Lung (tissue), 12 donors: ENCODE results near the gene CAPN5. TPM values are rescaled to one million over a fixed set of nuclear protein-coding genes. Genes with fewer than 3 reads are reported as not detected.

Experiments used
- ATAC-seq: fragments of 200-7000 bp; cut with Tn5 transposase; one replicate; pipeline ENCODE4 v1.9.1; 2020; ENCODE audit warnings: moderate number of reproducible peaks; ENCODE audit not compliant: insufficient read depth, low FRiP score
- DNase-seq, 3 donors: peaks; one replicate each; pipeline ENCODE4 v3.0.0-alpha.2; 2013 to 2017
- H3K27ac ChIP-seq, 2 donors: one replicate each; pipeline ENCODE4 v1.5.1; 2013; ENCODE audit warnings: mild to moderate bottlenecking in 2 of 2, moderate library complexity in 2 of 2, control low read depth in 1 of 2, inconsistent platforms in 1 of 2, low read depth in 1 of 2, low read length in 1 of 2
- H3K27me3 ChIP-seq, 3 donors: one replicate each; pipeline ENCODE4 v1.5.1; 2013; ENCODE audit warnings: low read length in 2 of 3; ENCODE audit not compliant: control insufficient read depth in 3 of 3, insufficient read depth in 3 of 3
- H3K36me3 ChIP-seq, 4 donors: one replicate each; pipeline ENCODE4 v1.5.1; 2013; ENCODE audit warnings: low read length in 4 of 4, mild to moderate bottlenecking in 1 of 4, moderate library complexity in 1 of 4; ENCODE audit not compliant: control insufficient read depth in 4 of 4, insufficient read depth in 4 of 4
- H3K4me1 ChIP-seq, 5 donors: one replicate each; pipeline ENCODE4 v1.5.1; 2013; ENCODE audit warnings: low read length in 5 of 5, mild to moderate bottlenecking in 2 of 5, moderate library complexity in 1 of 5; ENCODE audit not compliant: control insufficient read depth in 5 of 5, insufficient read depth in 5 of 5
- H3K4me3 ChIP-seq: one replicate; pipeline ENCODE4 v1.5.1; 2013; ENCODE audit warnings: mild to moderate bottlenecking, control low read depth, moderate library complexity
- H3K9ac ChIP-seq, 2 donors: one replicate each; pipeline ENCODE4 v1.5.1; 2013; ENCODE audit warnings: low read length in 2 of 2, control low read depth in 1 of 2; ENCODE audit not compliant: insufficient read depth in 1 of 2
- H3K9me3 ChIP-seq, 4 donors: one replicate each; pipeline ENCODE4 v1.5.1; 2013; ENCODE audit warnings: low read length in 3 of 4, mild to moderate bottlenecking in 1 of 4, moderate library complexity in 1 of 4; ENCODE audit not compliant: control insufficient read depth in 4 of 4, insufficient read depth in 3 of 4
- WGBS, 2 donors: extraction: QIAGEN DNeasy Blood & Tissue Kit; methylation state at CpG; one replicate each; pipeline ENCODE4 v1.1.7; 2013; 5-methylcytosine and 5-hydroxymethylcytosine counted together
- polyA plus RNA-seq, 2 donors: library from polyadenylated mRNA; stranded (reverse); fragments of 200-250 nt; gene quantifications; one replicate each; pipeline ENCODE4 v1.2.1, GENCODE V29; 2013
- total RNA-seq, 2 donors: library from RNA; depleted of rRNA in 1 of 2; stranded (reverse); fragments of >200 nt in 1 of 2; gene quantifications; one replicate each; pipeline ENCODE4 v1.2.1, GENCODE V29; 2014 to 2021
- TF ChIP-seq, protein P1 (sequence below): IDR thresholded peaks from 2 replicates; pipeline ENCODE4 v1.5.1; 2012; ENCODE audit warnings: mild to moderate bottlenecking; ENCODE audit errors: control extremely low read depth, extremely low read depth
- donor health status: control.
- donor health status: control.
- donor health status: Bipolar disorder and iron deficiency.
- donor health status: healthy.
- donor health status: DM: yes; HTN: yes; CAD: no.

CAPN5 gene
- total and polyA plus RNA-seq, 4 donors = 3.0 to 16.1 (median 9.4) TPM

GRCh38 chr11:77143405-77144020 is 76.7 kb downstream of the CAPN5 start:
- H3K9ac ChIP-seq = no peak overlapping the region
- DNase-seq (no peak), ATAC-seq (no peak)
- 88 to 95% methylated on average over 8 of the region's 8 CpGs for WGBS, 2 donors
- H3K9me3 ChIP-seq = no peaks in the 10 kb centered on the region
- peaks cover 0 to 1% (median 1%) of the 10 kb centered on the region in 3 donors for H3K27me3 ChIP-seq
- H3K27ac ChIP-seq = no peak overlapping the region
- peaks cover 0 to 16% (median 7%) of the 10 kb centered on the region in 5 donors for H3K4me1 ChIP-seq
- TF ChIP-seq, protein P1, sequence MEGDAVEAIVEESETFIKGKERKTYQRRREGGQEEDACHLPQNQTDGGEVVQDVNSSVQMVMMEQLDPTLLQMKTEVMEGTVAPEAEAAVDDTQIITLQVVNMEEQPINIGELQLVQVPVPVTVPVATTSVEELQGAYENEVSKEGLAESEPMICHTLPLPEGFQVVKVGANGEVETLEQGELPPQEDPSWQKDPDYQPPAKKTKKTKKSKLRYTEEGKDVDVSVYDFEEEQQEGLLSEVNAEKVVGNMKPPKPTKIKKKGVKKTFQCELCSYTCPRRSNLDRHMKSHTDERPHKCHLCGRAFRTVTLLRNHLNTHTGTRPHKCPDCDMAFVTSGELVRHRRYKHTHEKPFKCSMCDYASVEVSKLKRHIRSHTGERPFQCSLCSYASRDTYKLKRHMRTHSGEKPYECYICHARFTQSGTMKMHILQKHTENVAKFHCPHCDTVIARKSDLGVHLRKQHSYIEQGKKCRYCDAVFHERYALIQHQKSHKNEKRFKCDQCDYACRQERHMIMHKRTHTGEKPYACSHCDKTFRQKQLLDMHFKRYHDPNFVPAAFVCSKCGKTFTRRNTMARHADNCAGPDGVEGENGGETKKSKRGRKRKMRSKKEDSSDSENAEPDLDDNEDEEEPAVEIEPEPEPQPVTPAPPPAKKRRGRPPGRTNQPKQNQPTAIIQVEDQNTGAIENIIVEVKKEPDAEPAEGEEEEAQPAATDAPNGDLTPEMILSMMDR = no peak
- no peak overlapping the region for H3K4me3 ChIP-seq
- no peaks in the 10 kb centered on the region for H3K36me3 ChIP-seq

- H3K36me3 ChIP-seq = no peaks in the 10 kb centered on the region
- 94 to 95% methylated on average over 9 of the region's 9 CpGs for WGBS, 2 donors
- H3K4me3 ChIP-seq = no peak overlapping the region
- peaks cover 0 to 16% (median 7%) of the 10 kb centered on the region in 5 donors for H3K4me1 ChIP-seq
- no peaks in the 10 kb centered on the region for H3K9me3 ChIP-seq
- TF ChIP-seq, protein P1 = no peak
- no peak overlapping the region for H3K27ac ChIP-seq
- DNase-seq (peak in 2 of 3 donors; percentile 31 to 44), ATAC-seq (no peak)
- no peaks in the 10 kb centered on the region for H3K27me3 ChIP-seq
- H3K9ac ChIP-seq = no peak overlapping the region
Observed at GRCh38 chr11:77144196-77144856, 77.6 kb downstream of the CAPN5 start.

GRCh38 chr11:77144857-77145428 is 78.2 kb downstream of the CAPN5 start:
- Histone ChIP-seq H3K9ac (no peak overlapping the region), H3K9me3 (no peaks in the 10 kb centered on the region), H3K4me3 (no peak overlapping the region), H3K36me3 (no peaks in the 10 kb centered on the region), H3K4me1 (peaks cover 0 to 16% (median 7%) of the 10 kb centered on the region in 5 donors), H3K27ac (no peak overlapping the region), H3K27me3 (no peaks in the 10 kb centered on the region)
- ATAC-seq (no peak), DNase-seq (no peak)
- 91 to 93% methylated on average over 7 of the region's 7 CpGs for WGBS, 2 donors
- TF ChIP-seq, protein P1 = no peak
